HG02884 (cell line): ENCODE data around the gene MIER2.
"Not testable (repeated sequence)": the region's sequence is repeated elsewhere in the genome, so short reads cannot be mapped to it uniquely, and the experiment has no call there.

Experiments used
- ATAC-seq: cut with Tn5 transposase; IDR thresholded peaks from one replicate; pipeline ENCODE4 v1.9.1; 2021; ENCODE audit warnings: mild to moderate bottlenecking, moderate library complexity; ENCODE audit not compliant: unreplicated experiment

The MIER2 gene

DNA sequence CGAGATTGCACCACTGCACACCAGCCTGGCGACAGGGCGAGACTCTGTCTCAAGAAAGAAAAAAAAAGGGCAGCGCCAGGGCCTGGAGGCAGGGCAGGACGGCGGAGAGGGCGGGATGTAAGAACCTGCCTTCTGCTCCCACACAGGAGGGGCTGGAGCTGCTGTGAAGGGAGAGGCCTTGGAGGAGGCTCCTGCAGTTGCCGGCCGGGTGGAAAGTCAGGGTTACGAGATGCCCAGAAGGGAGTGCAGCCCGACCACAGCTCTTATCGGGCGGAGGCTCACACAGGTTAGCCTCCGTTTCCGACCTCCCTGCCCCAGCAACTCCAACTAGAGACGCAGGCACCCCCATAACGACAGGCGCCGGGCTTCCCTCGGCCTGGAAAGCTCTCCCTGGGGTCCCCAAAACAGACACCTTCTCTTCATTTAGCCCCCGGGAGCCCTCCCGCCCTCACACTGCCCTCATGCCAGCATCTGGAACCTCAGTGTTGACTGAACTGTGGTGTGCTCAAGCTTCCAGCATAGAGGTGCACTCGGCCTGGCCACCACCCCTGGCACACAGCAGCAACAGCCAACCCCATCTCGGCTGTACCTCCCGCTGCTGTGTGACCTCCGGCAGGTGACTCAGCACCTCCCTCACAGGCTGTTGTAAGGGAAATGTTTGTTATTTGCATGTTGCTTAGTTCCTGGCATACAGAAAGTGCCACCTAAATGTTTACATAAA, 54.8 kb downstream of the MIER2 start:
- ATAC-seq, result no peak

GRCh38 chr19:288911-289310, 55.7 kb downstream of the MIER2 start:
- no peak for ATAC-seq

GRCh38 chr19:287381-287871, 57.2 kb downstream of the MIER2 start:
- ATAC-seq, result no peak

- no peak for ATAC-seq
These were observed 61.2 kb downstream of the MIER2 start for GRCh38 chr19:283395-283794.

DNA sequence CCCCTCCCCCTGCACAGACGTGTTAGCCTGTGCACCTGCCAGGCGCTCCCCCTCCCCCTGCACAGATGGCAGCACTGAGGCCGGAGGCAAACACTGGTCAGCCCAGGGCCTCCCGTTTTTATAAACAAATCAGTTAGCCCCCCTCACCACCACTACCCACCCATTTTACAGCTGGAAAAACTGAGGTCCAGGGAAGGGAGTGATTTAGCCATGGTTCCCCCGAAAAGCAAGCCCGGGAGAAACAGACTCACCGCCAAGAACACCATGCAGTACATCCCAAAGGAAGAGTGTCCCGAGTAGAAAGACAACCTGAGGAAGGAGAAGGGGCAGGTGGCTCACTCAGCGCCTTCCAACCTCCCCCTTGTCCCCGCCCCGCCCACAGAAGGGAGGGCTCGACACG, 62.1 kb downstream of the MIER2 start:
- no peak for ATAC-seq

DNA sequence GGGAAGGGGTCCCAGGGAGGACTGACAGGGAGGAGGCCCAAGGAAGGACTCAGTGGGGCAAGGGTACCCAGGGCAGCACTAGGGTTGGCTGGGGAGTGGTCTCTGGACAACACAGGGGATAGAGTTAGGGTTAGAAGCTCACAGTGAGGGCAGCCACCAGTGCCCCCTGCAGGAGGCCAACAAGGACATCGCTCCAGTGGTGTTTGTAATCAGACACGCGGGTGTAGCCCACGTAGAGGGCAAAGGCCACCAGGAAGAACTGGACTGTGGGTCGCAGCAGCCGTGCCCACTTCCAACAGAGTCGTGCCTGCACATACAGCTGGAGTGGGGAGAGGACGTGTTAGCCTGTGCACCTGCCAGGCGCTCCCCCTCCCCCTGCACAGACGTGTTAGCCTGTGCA, 62.6 kb downstream of the MIER2 start:
- ATAC-seq, result no peak

DNA sequence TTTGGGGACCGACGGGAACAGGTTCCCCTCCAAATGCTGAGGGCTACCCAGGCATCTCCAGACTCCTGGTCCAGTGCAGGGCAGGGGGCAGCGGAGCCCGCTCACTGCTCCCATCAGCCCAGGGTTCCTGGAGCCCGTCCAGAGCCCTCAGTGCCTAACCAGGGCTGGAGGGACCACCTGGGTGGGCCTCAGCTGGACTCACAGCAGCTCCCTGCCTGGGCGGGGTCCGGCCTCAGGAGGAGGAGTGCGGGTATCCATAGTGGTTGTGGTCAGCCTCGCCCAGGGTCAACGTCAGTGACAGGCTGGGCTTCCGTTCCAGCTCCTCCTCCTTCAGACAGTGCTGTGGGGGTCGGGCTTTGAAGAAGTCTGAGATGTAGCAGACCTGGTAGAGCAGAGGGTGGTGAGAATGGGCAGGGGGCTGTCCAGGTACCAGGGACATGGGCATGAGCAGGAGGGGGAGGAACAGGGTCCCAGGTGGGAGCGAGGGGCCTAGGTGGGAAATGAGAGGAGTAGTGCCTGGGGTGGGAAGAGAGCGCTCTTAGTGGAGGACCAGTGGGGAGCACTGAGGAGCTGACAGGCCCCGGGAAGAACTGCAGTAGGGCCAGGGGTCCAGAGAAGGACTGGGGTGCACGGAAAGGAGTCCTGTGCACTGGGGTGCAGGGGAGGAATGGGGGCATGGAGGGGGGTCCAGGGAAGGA, 63.3 kb downstream of the MIER2 start:
- no peak for ATAC-seq

GRCh38 chr19:280541-281009, 64.0 kb downstream of the MIER2 start:
- ATAC-seq, result no peak

GRCh38 chr19:279656-280055, 64.9 kb downstream of the MIER2 start:
- ATAC-seq, result no peak

DNA sequence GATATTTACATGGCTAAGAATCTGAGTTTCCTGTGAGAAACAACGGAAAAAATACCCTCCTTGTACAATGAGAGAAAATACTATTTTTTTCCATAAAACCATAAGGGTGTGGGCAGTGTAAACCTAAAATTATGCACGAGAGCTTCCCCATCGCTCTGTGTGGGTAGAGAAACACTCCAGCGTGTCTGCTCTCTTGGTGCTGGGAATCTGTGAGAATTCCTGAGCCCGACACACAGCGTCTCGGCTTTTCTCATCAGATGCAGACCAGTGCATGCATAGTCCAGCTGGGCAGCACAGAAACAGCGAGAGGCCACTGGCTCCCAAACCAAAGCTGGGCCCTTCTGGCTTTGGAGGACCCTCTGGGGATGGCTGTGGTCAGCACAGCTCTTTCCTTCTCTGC, 65.4 kb downstream of the MIER2 start:
- no peak for ATAC-seq

GRCh38 chr19:277581-278165, 66.9 kb downstream of the MIER2 start:
- no peak for ATAC-seq

DNA sequence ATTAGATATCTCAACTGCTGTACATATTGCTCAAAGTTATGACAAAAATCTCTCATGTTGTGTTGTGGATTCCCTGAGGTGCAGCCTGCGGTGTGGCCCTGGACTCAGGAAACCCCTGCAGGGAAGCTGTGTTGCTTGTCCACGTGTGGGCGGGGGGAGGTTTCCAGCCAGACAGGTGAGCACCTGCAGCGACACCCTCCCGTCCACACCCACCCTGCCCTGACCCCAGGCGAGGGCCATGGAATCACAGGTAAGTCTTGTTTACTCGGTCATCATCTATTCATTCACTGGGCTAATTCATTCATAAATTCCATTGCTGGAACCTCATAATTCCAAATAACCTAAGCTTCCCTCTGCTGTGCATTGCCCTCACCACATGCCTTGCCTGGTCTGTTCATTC, 67.5 kb downstream of the MIER2 start:
- ATAC-seq, result no peak

DNA sequence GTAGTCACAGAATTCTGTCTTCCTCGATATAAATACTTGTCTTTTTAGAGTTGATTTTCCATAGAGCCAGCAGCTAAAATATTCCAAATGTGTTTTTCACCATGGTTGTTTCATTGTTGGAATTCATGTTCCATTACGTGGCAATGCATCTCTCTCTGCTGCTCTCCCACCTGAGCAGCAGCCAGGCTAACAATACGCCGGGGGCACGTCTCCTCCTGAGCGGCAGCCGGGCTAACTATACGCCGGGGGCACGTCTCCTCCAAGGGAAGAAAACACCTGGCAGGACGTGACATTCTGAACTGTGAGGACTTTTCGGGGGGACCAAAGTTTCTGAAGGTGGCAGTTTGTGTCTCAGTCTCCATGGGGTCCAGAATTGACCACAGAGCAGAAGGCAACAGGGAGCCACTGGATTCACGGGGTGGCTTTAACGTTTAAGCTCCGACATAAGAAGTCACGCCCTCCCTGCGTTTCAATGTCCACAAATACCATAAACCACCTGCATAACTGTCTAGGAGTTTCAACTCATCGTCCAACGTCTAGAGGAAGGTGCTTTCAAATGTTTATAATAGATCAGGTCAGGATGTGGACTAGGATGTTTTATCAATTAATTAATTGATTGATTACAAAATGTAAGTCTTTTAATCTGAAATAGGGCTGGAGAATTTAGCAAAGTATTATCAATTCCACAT, 68.5 kb downstream of the MIER2 start:
- no peak for ATAC-seq

GRCh38 chr19:275000-275399, 69.6 kb downstream of the MIER2 start:
- no peak for ATAC-seq

- ATAC-seq, result no peak
These were observed 71.2 kb downstream of the MIER2 start for GRCh38 chr19:273393-273792.

DNA sequence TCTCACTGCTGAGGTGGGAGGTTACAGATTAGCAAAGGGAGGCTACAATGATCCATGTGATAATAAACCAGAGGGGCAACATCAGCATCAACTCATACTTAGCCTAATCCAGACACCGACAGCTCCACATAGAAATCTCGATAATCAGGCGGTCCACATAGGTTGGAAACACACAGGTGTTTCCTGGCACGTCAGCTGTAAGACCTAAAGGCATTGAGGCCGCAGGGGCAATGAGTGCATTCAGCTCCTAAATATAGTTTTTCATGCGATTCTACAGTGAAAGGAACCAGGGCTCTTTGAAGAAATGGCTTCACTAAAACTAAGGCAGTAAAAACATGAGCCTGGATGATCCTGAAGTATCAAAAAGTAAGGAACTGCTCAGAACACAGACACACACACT, 72.7 kb downstream of the MIER2 start:
- no peak for ATAC-seq

- ATAC-seq, result not testable (repeated sequence)
These were observed 73.8 kb downstream of the MIER2 start for GRCh38 chr19:270766-271318.

DNA sequence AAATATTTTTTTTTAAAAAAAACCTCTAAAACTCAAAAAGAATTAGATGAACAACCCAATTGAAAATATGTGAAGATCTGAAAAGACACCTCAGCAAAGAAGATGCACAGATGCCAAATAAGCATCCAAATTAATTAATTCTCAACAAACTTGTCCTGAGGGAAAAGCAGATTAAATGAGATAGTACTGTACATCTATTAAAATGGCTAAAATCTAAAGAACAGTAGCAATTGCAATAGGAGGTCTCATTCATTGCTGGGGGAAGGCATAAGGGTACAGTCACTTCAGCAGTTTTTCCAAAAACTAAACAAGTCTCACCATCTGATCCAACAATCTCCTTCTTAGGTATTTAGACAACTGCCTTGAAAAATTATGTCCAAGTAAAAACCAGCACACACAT, 75.4 kb downstream of the MIER2 start:
- ATAC-seq, result no peak

- no peak for ATAC-seq
These were observed 82.5 kb downstream of the MIER2 start for GRCh38 chr19:262125-262524.

DNA sequence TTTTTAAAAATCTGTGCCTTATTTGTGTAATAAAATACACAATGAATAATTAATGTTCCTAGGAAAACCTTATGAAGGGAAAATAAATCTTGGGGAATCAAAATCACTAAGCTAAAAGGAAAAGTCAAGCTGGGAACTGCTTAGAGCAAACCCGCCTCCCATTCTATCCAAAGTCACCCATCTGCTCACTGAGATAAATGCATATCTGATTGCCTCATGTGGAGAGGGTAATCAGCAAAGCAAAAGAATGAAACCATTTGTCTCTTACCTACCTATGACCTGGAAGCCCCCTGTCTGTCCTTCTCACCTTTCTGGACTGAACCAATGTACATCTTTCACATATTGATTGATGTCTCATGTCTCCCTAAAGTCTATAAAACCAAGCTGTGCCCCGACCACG, 87.8 kb downstream of the MIER2 start:
- not testable (repeated sequence) for ATAC-seq
